Measurements from ENCODE around the gene PIGU.
"Not testable (repeated sequence)": the region's sequence is repeated elsewhere in the genome, so short reads cannot be mapped to it uniquely, and the experiment has no call there.

PIGU gene

GRCh38 chr20:34716921-34717229 is 40.0 kb upstream of the PIGU start:
- no peak for DNase-seq
- Histone ChIP-seq H3K4me3 (ENCODE audit: low read depth, low read length) (no peak overlapping the region), H3K27me3 (no peaks in the 10 kb centered on the region), H3K36me3 (peaks cover 8% of the 10 kb centered on the region), H3K4me1 (peaks cover 9% of the 10 kb centered on the region), H3K9me3 (no peaks in the 10 kb centered on the region)
- TF ChIP-seq CTCF (IDR thresholded peaks at IDR 0.05; ENCODE audit: low read depth, low read length), result no peak

GRCh38 chr20:34715384-34715783 is 38.5 kb upstream of the PIGU start:
- no peak for DNase-seq
- TF ChIP-seq CTCF (IDR thresholded peaks at IDR 0.05; ENCODE audit: low read depth, low read length), result no peak
- H3K4me3 ChIP-seq (ENCODE audit: low read depth, low read length), result no peak overlapping the region
- H3K9me3 ChIP-seq, result no peaks in the 10 kb centered on the region
- peaks cover 4% of the 10 kb centered on the region for H3K36me3 ChIP-seq
- peaks cover 9% of the 10 kb centered on the region for H3K4me1 ChIP-seq
- no peaks in the 10 kb centered on the region for H3K27me3 ChIP-seq

GRCh38 chr20:34713944-34714515 is 37.1 kb upstream of the PIGU start:
- DNase-seq; H3K4me1 ChIP-seq; H3K36me3 ChIP-seq; H3K9me3 ChIP-seq; H3K4me3 ChIP-seq (ENCODE audit: low read depth, low read length); H3K27me3 ChIP-seq: not testable (repeated sequence)

GRCh38 chr20:34713194-34713943 is 36.5 kb upstream of the PIGU start:
- Histone ChIP-seq H3K4me1 (peaks cover 9% of the 10 kb centered on the region), H3K4me3 (ENCODE audit: low read depth, low read length) (no peak overlapping the region), H3K27me3 (no peaks in the 10 kb centered on the region), H3K36me3 (peaks cover 4% of the 10 kb centered on the region), H3K9me3 (no peaks in the 10 kb centered on the region)
- TF ChIP-seq CTCF (IDR thresholded peaks at IDR 0.05; ENCODE audit: low read depth, low read length), result no peak
- peak; percentile 76 for DNase-seq

GRCh38 chr20:34712525-34713192 is 35.8 kb upstream of the PIGU start:
- Histone ChIP-seq H3K4me3 (ENCODE audit: low read depth, low read length) (no peak overlapping the region), H3K4me1 (peaks cover 9% of the 10 kb centered on the region), H3K36me3 (peaks cover 4% of the 10 kb centered on the region), H3K27me3 (no peaks in the 10 kb centered on the region), H3K9me3 (no peaks in the 10 kb centered on the region)
- DNase-seq, result no peak
- TF ChIP-seq CTCF (IDR thresholded peaks at IDR 0.05; ENCODE audit: low read depth, low read length), result no peak

GRCh38 chr20:34711813-34712430 is 35.0 kb upstream of the PIGU start:
- no peak overlapping the region for H3K4me3 ChIP-seq (ENCODE audit: low read depth, low read length)
- no peaks in the 10 kb centered on the region for H3K27me3 ChIP-seq
- H3K4me1 ChIP-seq, result peaks cover 9% of the 10 kb centered on the region
- no peak for DNase-seq
- TF ChIP-seq CTCF (IDR thresholded peaks at IDR 0.05; ENCODE audit: low read depth, low read length), result no peak
- H3K9me3 ChIP-seq, result no peaks in the 10 kb centered on the region
- peaks cover 4% of the 10 kb centered on the region for H3K36me3 ChIP-seq

Measured in BE2C (cell line).